ENCODE data around the gene ASIC2. TPM values are rescaled to one million over a fixed set of nuclear protein-coding genes. Genes with fewer than 3 reads are reported as not detected.

Gene ASIC2
- total and polyA plus RNA-seq, 9 of the 15 experiments (the other 6 are each of a cell fraction or from before 2014, with no cell fraction given): not detected

GRCh38 chr17:33086878-33087277 lies 206.2 kb downstream of the ASIC2 start (continued):
- TF ChIP-seq ZNF217 (CRISPR knock-in tag; IDR thresholded peaks at IDR 0.05): no peak
- no peak for TF ChIP-seq COPS2 (conservative IDR thresholded peaks at IDR 0.05)
- no peak for TF ChIP-seq TSHZ1 (CRISPR knock-in tag; IDR thresholded peaks at IDR 0.05)
- no peak for TF ChIP-seq XRCC5 (IDR thresholded peaks at IDR 0.05; ENCODE audit: low read depth, low read length)
- no peak for TF ChIP-seq FOXP4 (CRISPR knock-in tag; IDR thresholded peaks at IDR 0.05; ENCODE audit: borderline replicate concordance)
- TF ChIP-seq ZNF518B (CRISPR knock-in tag; IDR thresholded peaks at IDR 0.05): no peak
